ENCODE measurements around the gene AOPEP. TPM values are rescaled to one million over a fixed set of nuclear protein-coding genes. Genes with fewer than 3 reads are reported as not detected.

Gene AOPEP
- total and polyA plus RNA-seq, 4 donors = 29.0 to 121 (median 60.0) TPM

DNA sequence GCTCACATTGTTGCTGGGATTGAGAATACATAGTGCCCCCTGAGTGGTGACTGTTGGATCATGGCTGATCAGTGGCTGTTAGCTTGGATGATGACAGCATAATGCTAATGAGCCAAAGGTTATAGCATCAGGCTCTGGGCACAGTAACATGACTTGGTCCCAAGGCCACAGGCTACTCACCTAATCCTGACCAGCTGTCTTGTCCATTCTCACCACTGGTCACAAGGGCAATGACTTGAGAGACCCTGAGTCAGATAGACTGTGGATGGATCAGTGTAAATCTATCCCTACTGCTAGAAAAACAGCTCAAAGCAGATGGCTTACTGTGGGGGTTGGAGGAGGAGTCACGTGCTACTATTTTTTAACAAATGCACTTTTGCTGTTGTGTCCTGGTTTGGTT lies 74.7 kb downstream of the AOPEP start:
- peak overlapping the region in 1 of 2 donors; percentile 40 for H3K27ac ChIP-seq (ENCODE audit: low read depth in 1 of 2, low read length in 1 of 2)

DNA sequence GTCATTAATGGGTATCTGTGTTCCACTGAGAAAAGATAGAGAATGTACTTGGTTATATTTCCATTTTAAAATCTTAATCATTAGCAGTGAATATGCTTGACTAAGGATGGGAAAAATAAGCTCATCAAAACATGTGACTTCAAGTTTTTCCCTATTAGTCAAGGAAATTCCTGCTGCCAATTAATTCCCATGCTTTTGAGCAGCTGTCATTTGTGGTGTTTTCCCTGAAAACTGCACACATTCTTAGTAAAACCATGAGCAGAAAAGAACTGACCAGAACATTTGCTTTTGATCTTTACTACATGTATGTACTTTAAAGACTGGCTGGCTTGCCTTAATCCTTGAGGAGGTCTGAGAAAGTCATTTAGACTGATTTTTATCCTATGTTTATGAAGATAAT lies 75.2 kb downstream of the AOPEP start:
- Histone ChIP-seq H3K9me3 (ENCODE audit: control insufficient read depth in 4 of 4, insufficient read depth in 3 of 4, low read length in 3 of 4) (no peaks in the 10 kb centered on the region), H3K27me3 (ENCODE audit: control insufficient read depth in 3 of 3, insufficient read depth in 3 of 3, low read length in 2 of 3) (no peaks in the 10 kb centered on the region), H3K9ac (ENCODE audit: insufficient read depth in 1 of 2, low read length in 2 of 2) (no peak overlapping the region), H3K27ac (ENCODE audit: low read depth in 1 of 2, low read length in 1 of 2) (no peak overlapping the region), H3K4me3 (no peak overlapping the region), H3K4me1 (ENCODE audit: control insufficient read depth in 5 of 5, insufficient read depth in 5 of 5, low read length in 5 of 5) (peaks cover 5 to 34% (median 13%) of the 10 kb centered on the region in 5 donors), H3K36me3 (ENCODE audit: control insufficient read depth in 4 of 4, insufficient read depth in 4 of 4, low read length in 4 of 4) (peaks cover 0 to 8% (median 3%) of the 10 kb centered on the region in 4 donors)
- ATAC-seq (ENCODE audit: insufficient read depth, low FRiP score) = no peak
- TF ChIP-seq, protein P1, sequence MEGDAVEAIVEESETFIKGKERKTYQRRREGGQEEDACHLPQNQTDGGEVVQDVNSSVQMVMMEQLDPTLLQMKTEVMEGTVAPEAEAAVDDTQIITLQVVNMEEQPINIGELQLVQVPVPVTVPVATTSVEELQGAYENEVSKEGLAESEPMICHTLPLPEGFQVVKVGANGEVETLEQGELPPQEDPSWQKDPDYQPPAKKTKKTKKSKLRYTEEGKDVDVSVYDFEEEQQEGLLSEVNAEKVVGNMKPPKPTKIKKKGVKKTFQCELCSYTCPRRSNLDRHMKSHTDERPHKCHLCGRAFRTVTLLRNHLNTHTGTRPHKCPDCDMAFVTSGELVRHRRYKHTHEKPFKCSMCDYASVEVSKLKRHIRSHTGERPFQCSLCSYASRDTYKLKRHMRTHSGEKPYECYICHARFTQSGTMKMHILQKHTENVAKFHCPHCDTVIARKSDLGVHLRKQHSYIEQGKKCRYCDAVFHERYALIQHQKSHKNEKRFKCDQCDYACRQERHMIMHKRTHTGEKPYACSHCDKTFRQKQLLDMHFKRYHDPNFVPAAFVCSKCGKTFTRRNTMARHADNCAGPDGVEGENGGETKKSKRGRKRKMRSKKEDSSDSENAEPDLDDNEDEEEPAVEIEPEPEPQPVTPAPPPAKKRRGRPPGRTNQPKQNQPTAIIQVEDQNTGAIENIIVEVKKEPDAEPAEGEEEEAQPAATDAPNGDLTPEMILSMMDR (IDR thresholded peaks at IDR 0.05; ENCODE audit: control extremely low read depth, extremely low read depth) = no peak
- peak in 1 of 3 donors; percentile 37 for DNase-seq

More for the DNA sequence above, 74.7 kb downstream of the AOPEP start:
- no peaks in the 10 kb centered on the region for H3K9me3 ChIP-seq (ENCODE audit: control insufficient read depth in 4 of 4, insufficient read depth in 3 of 4, low read length in 3 of 4)
- H3K4me1 ChIP-seq (ENCODE audit: control insufficient read depth in 5 of 5, insufficient read depth in 5 of 5, low read length in 5 of 5) = peaks cover 5 to 34% (median 14%) of the 10 kb centered on the region in 5 donors
- no peak overlapping the region for H3K4me3 ChIP-seq
- H3K36me3 ChIP-seq (ENCODE audit: control insufficient read depth in 4 of 4, insufficient read depth in 4 of 4, low read length in 4 of 4) = peaks cover 0 to 8% (median 3%) of the 10 kb centered on the region in 4 donors
- H3K27me3 ChIP-seq (ENCODE audit: control insufficient read depth in 3 of 3, insufficient read depth in 3 of 3, low read length in 2 of 3) = no peaks in the 10 kb centered on the region
- WGBS, 2 donors = 94% methylated on average over 1 of the region's 1 CpG
- no peak for DNase-seq
- H3K9ac ChIP-seq (ENCODE audit: insufficient read depth in 1 of 2, low read length in 2 of 2) = no peak overlapping the region
- no peak for ATAC-seq (ENCODE audit: insufficient read depth, low FRiP score)
- TF ChIP-seq, protein P1 (IDR thresholded peaks at IDR 0.05; ENCODE audit: control extremely low read depth, extremely low read depth) = no peak

DNA sequence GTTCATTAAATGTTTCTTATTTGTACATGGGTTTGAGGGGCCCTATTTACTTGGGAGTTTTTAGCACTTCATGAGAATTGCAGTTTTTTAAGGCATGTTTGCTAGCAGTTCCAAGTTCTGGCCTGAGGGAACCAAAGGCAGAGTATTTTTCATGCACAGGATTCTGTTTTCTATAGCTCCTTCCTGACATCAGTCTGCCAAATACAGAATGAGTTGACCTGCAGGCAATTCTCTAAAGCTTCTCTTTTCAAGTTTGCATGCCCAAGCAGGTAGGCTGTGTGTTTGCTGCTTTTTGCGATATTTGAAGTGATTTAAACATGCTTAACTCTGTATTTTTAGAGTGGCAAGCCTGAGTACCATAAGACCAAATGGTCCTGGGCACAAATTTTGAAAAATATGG lies 75.8 kb downstream of the AOPEP start:
- WGBS, 2 donors = 85 to 91% methylated on average over 1 of the region's 1 CpG
- no peak overlapping the region for H3K9ac ChIP-seq (ENCODE audit: insufficient read depth in 1 of 2, low read length in 2 of 2)
- peaks cover 0 to 8% (median 3%) of the 10 kb centered on the region in 4 donors for H3K36me3 ChIP-seq (ENCODE audit: control insufficient read depth in 4 of 4, insufficient read depth in 4 of 4, low read length in 4 of 4)
- DNase-seq = no peak
- peaks cover 5 to 39% (median 15%) of the 10 kb centered on the region in 5 donors for H3K4me1 ChIP-seq (ENCODE audit: control insufficient read depth in 5 of 5, insufficient read depth in 5 of 5, low read length in 5 of 5)
- no peak overlapping the region for H3K27ac ChIP-seq (ENCODE audit: low read depth in 1 of 2, low read length in 1 of 2)
- no peak for ATAC-seq (ENCODE audit: insufficient read depth, low FRiP score)
- no peaks in the 10 kb centered on the region for H3K27me3 ChIP-seq (ENCODE audit: control insufficient read depth in 3 of 3, insufficient read depth in 3 of 3, low read length in 2 of 3)
- TF ChIP-seq, protein P1 (IDR thresholded peaks at IDR 0.05; ENCODE audit: control extremely low read depth, extremely low read depth) = no peak
- H3K9me3 ChIP-seq (ENCODE audit: control insufficient read depth in 4 of 4, insufficient read depth in 3 of 4, low read length in 3 of 4) = no peaks in the 10 kb centered on the region
- H3K4me3 ChIP-seq = no peak overlapping the region

DNA sequence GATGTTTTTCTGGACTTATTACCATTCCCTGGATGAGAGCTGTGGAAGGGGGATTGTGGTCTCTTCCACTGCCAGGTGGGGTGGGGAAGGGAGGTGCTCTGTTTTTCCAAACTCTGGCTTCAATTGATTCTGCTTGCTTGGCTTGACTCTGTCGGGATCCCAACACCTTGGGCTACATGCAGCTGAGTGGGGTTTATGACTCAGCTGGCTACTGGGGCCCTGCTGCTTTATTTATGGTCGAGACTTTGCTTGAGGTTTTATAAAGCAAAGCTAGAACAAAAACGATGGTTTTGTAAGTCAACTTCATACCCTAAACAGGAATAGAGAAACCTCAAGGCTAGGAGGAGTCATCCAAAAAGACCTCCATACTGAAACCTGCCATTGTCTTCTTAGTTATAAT lies 76.3 kb downstream of the AOPEP start:
- no peaks in the 10 kb centered on the region for H3K9me3 ChIP-seq (ENCODE audit: control insufficient read depth in 4 of 4, insufficient read depth in 3 of 4, low read length in 3 of 4)
- TF ChIP-seq, protein P1 (IDR thresholded peaks at IDR 0.05; ENCODE audit: control extremely low read depth, extremely low read depth) = no peak
- 50 to 64% methylated on average over 3 of the region's 3 CpGs for WGBS, 2 donors

More for the DNA sequence above, 76.3 kb downstream of the AOPEP start:
- Histone ChIP-seq H3K4me3 (no peak overlapping the region), H3K4me1 (ENCODE audit: control insufficient read depth in 5 of 5, insufficient read depth in 5 of 5, low read length in 5 of 5) (peaks cover 5 to 43% (median 15%) of the 10 kb centered on the region in 5 donors), H3K27me3 (ENCODE audit: control insufficient read depth in 3 of 3, insufficient read depth in 3 of 3, low read length in 2 of 3) (no peaks in the 10 kb centered on the region), H3K9ac (ENCODE audit: insufficient read depth in 1 of 2, low read length in 2 of 2) (no peak overlapping the region), H3K27ac (ENCODE audit: low read depth in 1 of 2, low read length in 1 of 2) (no peak overlapping the region), H3K36me3 (ENCODE audit: control insufficient read depth in 4 of 4, insufficient read depth in 4 of 4, low read length in 4 of 4) (peaks cover 0 to 8% (median 3%) of the 10 kb centered on the region in 4 donors)
- ATAC-seq (ENCODE audit: insufficient read depth, low FRiP score) (no peak), DNase-seq (no peak)
